Bronchial epithelial cell (primary cell): ENCODE results near the gene NNMT. TPM values are rescaled to one million over a fixed set of nuclear protein-coding genes. Genes with fewer than 3 reads are reported as not detected.

Experiments used
- DNase-seq: peaks from one replicate; pipeline ENCODE4 v3.0.0-alpha.2; 2010; ENCODE audit warnings: low read depth
- FAIRE-seq: peaks from 2 replicates; lab custom pipeline; 2011; peaks lifted over from hg19 to GRCh38; lab: Jason Lieb, UNC
- H3K27me3 ChIP-seq: 2 replicates; pipeline ENCODE4 v1.5.1; 2011; ENCODE audit warnings: low read length; ENCODE audit not compliant: control insufficient read depth, insufficient read depth
- H3K36me3 ChIP-seq: 2 replicates; pipeline ENCODE4 v1.5.1; 2011; ENCODE audit warnings: low read length; ENCODE audit not compliant: control insufficient read depth, insufficient read depth
- H3K4me3 ChIP-seq: 2 replicates; pipeline ENCODE4 v1.5.1; 2011; ENCODE audit warnings: mild to moderate bottlenecking, low read depth, low read length, control low read depth
- CTCF ChIP-seq: IDR thresholded peaks from 2 replicates; pipeline ENCODE4 v1.5.1; 2011; ENCODE audit warnings: mild to moderate bottlenecking, moderate library complexity, low read length, control low read depth, inconsistent platforms; ENCODE audit not compliant: insufficient read depth, severe bottlenecking
- total RNA-seq: library from RNA; depleted of rRNA; stranded (reverse); fragments of >200 nt; gene quantifications from 2 replicates; pipeline ENCODE4 v1.2.1, GENCODE V29; 2014

NNMT gene
- total RNA-seq, 1 donor from 2014 or later = 11.6 TPM

GRCh38 chr11:114256176-114256966, 39.8 kb upstream of the NNMT start:
- no peaks in the 10 kb centered on the region for H3K27me3 ChIP-seq
- FAIRE-seq = no peak

GRCh38 chr11:114256967-114257286, 39.3 kb upstream of the NNMT start:
- no peak for FAIRE-seq
- Histone ChIP-seq H3K27me3 (no peaks in the 10 kb centered on the region), H3K36me3 (no peaks in the 10 kb centered on the region), H3K4me3 (no peak overlapping the region)
- no peak for TF ChIP-seq CTCF
- no peak for DNase-seq

More at GRCh38 chr11:114256176-114256966, 39.8 kb upstream of the NNMT start:
- Histone ChIP-seq H3K36me3 (no peaks in the 10 kb centered on the region), H3K4me3 (no peak overlapping the region)
- no peak for DNase-seq
- TF ChIP-seq CTCF = no peak

- no peaks in the 10 kb centered on the region for H3K36me3 ChIP-seq
- H3K27me3 ChIP-seq = no peaks in the 10 kb centered on the region
- peak; percentile 8 for DNase-seq
- no peak overlapping the region for H3K4me3 ChIP-seq
- peak; percentile 35 for TF ChIP-seq CTCF
- no peak for FAIRE-seq
Observed at GRCh38 chr11:114257621-114258558, 38.3 kb upstream of the NNMT start.

DNA sequence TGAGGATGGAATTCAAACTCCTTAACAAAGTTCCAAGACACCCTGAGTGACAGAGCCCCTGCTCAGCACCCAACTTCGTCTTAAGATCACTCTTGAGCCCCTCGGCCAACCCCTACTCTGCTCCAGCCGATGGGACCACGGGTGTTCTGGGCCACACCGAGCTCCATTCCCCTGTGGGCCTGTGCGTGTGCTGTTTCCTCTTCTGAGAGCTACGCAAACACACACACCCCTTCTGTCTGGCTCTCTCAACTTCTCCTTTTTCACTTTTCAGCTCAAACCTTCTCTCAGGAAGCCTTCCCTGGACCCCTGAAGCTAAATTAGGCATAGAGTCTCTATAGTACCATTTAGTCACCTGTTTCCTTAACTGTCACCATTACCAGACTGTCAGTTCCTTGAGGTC, 37.5 kb upstream of the NNMT start:
- DNase-seq (no peak), FAIRE-seq (peak; percentile 13)
- Histone ChIP-seq H3K27me3 (no peaks in the 10 kb centered on the region), H3K4me3 (no peak overlapping the region), H3K36me3 (no peaks in the 10 kb centered on the region)
- TF ChIP-seq CTCF = no peak

- DNase-seq (no peak), FAIRE-seq (no peak)
- no peak overlapping the region for H3K4me3 ChIP-seq
- no peaks in the 10 kb centered on the region for H3K36me3 ChIP-seq
- no peaks in the 10 kb centered on the region for H3K27me3 ChIP-seq
- no peak for TF ChIP-seq CTCF
Observed at GRCh38 chr11:114259124-114259526, 37.1 kb upstream of the NNMT start.
